Lung (tissue), 12 donors: ENCODE data around the gene CYTH2. TPM values are rescaled to one million over a fixed set of nuclear protein-coding genes. Genes with fewer than 3 reads are reported as not detected.

ENCODE experiments used
- ATAC-seq: fragments of 200-7000 bp; cut with Tn5 transposase; one replicate; pipeline ENCODE4 v1.9.1; 2020; ENCODE audit warnings: moderate number of reproducible peaks; ENCODE audit not compliant: insufficient read depth, low FRiP score
- DNase-seq, 3 donors: peaks; one replicate each; pipeline ENCODE4 v3.0.0-alpha.2; 2013 to 2017
- H3K27ac ChIP-seq, 2 donors: one replicate each; pipeline ENCODE4 v1.5.1; 2013; ENCODE audit warnings: mild to moderate bottlenecking in 2 of 2, moderate library complexity in 2 of 2, control low read depth in 1 of 2, inconsistent platforms in 1 of 2, low read depth in 1 of 2, low read length in 1 of 2
- H3K27me3 ChIP-seq, 3 donors: one replicate each; pipeline ENCODE4 v1.5.1; 2013; ENCODE audit warnings: low read length in 2 of 3; ENCODE audit not compliant: control insufficient read depth in 3 of 3, insufficient read depth in 3 of 3
- H3K36me3 ChIP-seq, 4 donors: one replicate each; pipeline ENCODE4 v1.5.1; 2013; ENCODE audit warnings: low read length in 4 of 4, mild to moderate bottlenecking in 1 of 4, moderate library complexity in 1 of 4; ENCODE audit not compliant: control insufficient read depth in 4 of 4, insufficient read depth in 4 of 4
- H3K4me1 ChIP-seq, 5 donors: one replicate each; pipeline ENCODE4 v1.5.1; 2013; ENCODE audit warnings: low read length in 5 of 5, mild to moderate bottlenecking in 2 of 5, moderate library complexity in 1 of 5; ENCODE audit not compliant: control insufficient read depth in 5 of 5, insufficient read depth in 5 of 5
- H3K4me3 ChIP-seq: one replicate; pipeline ENCODE4 v1.5.1; 2013; ENCODE audit warnings: mild to moderate bottlenecking, control low read depth, moderate library complexity
- H3K9ac ChIP-seq, 2 donors: one replicate each; pipeline ENCODE4 v1.5.1; 2013; ENCODE audit warnings: low read length in 2 of 2, control low read depth in 1 of 2; ENCODE audit not compliant: insufficient read depth in 1 of 2
- H3K9me3 ChIP-seq, 4 donors: one replicate each; pipeline ENCODE4 v1.5.1; 2013; ENCODE audit warnings: low read length in 3 of 4, mild to moderate bottlenecking in 1 of 4, moderate library complexity in 1 of 4; ENCODE audit not compliant: control insufficient read depth in 4 of 4, insufficient read depth in 3 of 4
- CTCF ChIP-seq: IDR thresholded peaks from 2 replicates; pipeline ENCODE4 v1.5.1; 2012; ENCODE audit warnings: mild to moderate bottlenecking; ENCODE audit errors: control extremely low read depth, extremely low read depth
- WGBS, 2 donors: extraction: QIAGEN DNeasy Blood & Tissue Kit; methylation state at CpG; one replicate each; pipeline ENCODE4 v1.1.7; 2013; 5-methylcytosine and 5-hydroxymethylcytosine counted together
- polyA plus RNA-seq, 2 donors: library from polyadenylated mRNA; stranded (reverse); fragments of 200-250 nt; gene quantifications; one replicate each; pipeline ENCODE4 v1.2.1, GENCODE V29; 2013
- total RNA-seq, 2 donors: library from RNA; depleted of rRNA in 1 of 2; stranded (reverse); fragments of >200 nt in 1 of 2; gene quantifications; one replicate each; pipeline ENCODE4 v1.2.1, GENCODE V29; 2014 to 2021
- donor health status: control.
- donor health status: control.
- donor health status: Bipolar disorder and iron deficiency.
- donor health status: healthy.
- donor health status: DM: yes; HTN: yes; CAD: no.

The CYTH2 gene
- total and polyA plus RNA-seq, 4 donors = 44.1 to 72.5 (median 49.2) TPM

GRCh38 chr19:48450441-48450840, 18.7 kb upstream of the CYTH2 start:
- TF ChIP-seq CTCF = no peak
- no peaks in the 10 kb centered on the region for H3K27me3 ChIP-seq
- no peak overlapping the region for H3K9ac ChIP-seq
- DNase-seq (no peak), ATAC-seq (no peak)
- no peaks in the 10 kb centered on the region for H3K9me3 ChIP-seq
- H3K4me1 ChIP-seq = peaks cover 0 to 6% (median 0%) of the 10 kb centered on the region in 5 donors
- H3K36me3 ChIP-seq = peaks cover 19 to 49% (median 28%) of the 10 kb centered on the region in 4 donors
- WGBS, 2 donors = 95 to 96% methylated on average over 22 to 23 of the region's 23 CpGs
- no peak overlapping the region for H3K4me3 ChIP-seq
- no peak overlapping the region for H3K27ac ChIP-seq

- 96 to 97% methylated on average over 12 to 15 of the region's 15 CpGs for WGBS, 2 donors
- ATAC-seq (no peak), DNase-seq (no peak)
- H3K27ac ChIP-seq = no peak overlapping the region
- H3K27me3 ChIP-seq = no peaks in the 10 kb centered on the region
- no peak overlapping the region for H3K4me3 ChIP-seq
- no peaks in the 10 kb centered on the region for H3K9me3 ChIP-seq
- no peak for TF ChIP-seq CTCF
- peaks cover 19 to 53% (median 30%) of the 10 kb centered on the region in 4 donors for H3K36me3 ChIP-seq
- peaks cover 0 to 6% (median 0%) of the 10 kb centered on the region in 5 donors for H3K4me1 ChIP-seq
- H3K9ac ChIP-seq = no peak overlapping the region
Observed at GRCh38 chr19:48450863-48451262, 18.3 kb upstream of the CYTH2 start.

- Histone ChIP-seq H3K9ac (no peak overlapping the region), H3K36me3 (peaks cover 19 to 60% (median 32%) of the 10 kb centered on the region in 4 donors), H3K9me3 (no peaks in the 10 kb centered on the region), H3K27ac (no peak overlapping the region), H3K4me3 (no peak overlapping the region), H3K4me1 (peaks cover 0 to under 1% (median 0%) of the 10 kb centered on the region in 5 donors), H3K27me3 (no peaks in the 10 kb centered on the region)
- no peak for TF ChIP-seq CTCF
- ATAC-seq = no peak
- 91 to 92% methylated on average over 12 of the region's 12 CpGs for WGBS, 2 donors
- no peak for DNase-seq
Observed at GRCh38 chr19:48451624-48452023, 17.5 kb upstream of the CYTH2 start.
